Stimulated activated CD4-positive, alpha-beta T cell treated with anti-CD3 and anti-CD28 coated beads, Interleukin-1b, Interleukin-23, amount 100 ng/mL, for 1 hour (primary cell): ENCODE measurements around the gene TGM2.
"Not testable (repeated sequence)": the region's sequence is repeated elsewhere in the genome, so short reads cannot be mapped to it uniquely, and the experiment has no call there.

Experiments used
- DNase-seq, 2 donors: peaks; one replicate each; pipeline ENCODE4 v3.0.0-alpha.2; 2020; ENCODE audit warnings: low read depth in 2 of 2

TGM2 gene

DNA sequence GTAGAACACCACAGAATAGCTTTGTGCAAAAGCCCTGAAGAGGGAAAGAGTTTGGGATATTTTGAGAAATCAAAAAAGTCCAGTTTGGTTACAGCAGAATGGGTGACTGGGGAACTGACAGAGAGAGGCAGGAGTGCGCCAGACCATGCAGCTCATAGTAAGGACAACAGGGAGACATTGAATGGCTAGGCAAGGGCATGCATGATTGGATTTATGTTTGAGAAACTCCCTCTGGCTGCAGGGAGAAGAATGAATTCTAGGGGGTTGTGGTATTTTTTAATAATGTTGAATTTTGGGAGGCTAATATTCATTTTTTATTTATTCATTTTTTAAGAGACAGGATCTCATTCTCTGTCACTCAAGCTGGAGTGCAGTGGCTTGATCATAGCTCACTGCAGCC is 49.9 kb downstream of the TGM2 start:
- no peak for DNase-seq

GRCh38 chr20:38114353-38114791 is 50.7 kb downstream of the TGM2 start:
- no peak for DNase-seq

GRCh38 chr20:38113401-38114325 is 51.4 kb downstream of the TGM2 start:
- DNase-seq = no peak

GRCh38 chr20:38112930-38113294 is 52.2 kb downstream of the TGM2 start:
- DNase-seq = no peak

- no peak for DNase-seq
Observed at GRCh38 chr20:38112261-38112929, 52.7 kb downstream of the TGM2 start.

- no peak for DNase-seq
Observed at GRCh38 chr20:38111366-38112232, 53.5 kb downstream of the TGM2 start.

GRCh38 chr20:38110525-38111178 is 54.4 kb downstream of the TGM2 start:
- no peak for DNase-seq

GRCh38 chr20:38109591-38110524 is 55.2 kb downstream of the TGM2 start:
- no peak for DNase-seq

- no peak for DNase-seq
Observed at GRCh38 chr20:38108986-38109541, 56.0 kb downstream of the TGM2 start.

GRCh38 chr20:38108438-38108985 is 56.6 kb downstream of the TGM2 start:
- DNase-seq = no peak

- not testable (repeated sequence) for DNase-seq
Observed at GRCh38 chr20:38107916-38108315, 57.2 kb downstream of the TGM2 start.

GRCh38 chr20:38107386-38107785 is 57.7 kb downstream of the TGM2 start:
- DNase-seq = not testable (repeated sequence)

- no peak for DNase-seq
Observed at GRCh38 chr20:38106461-38106860, 58.6 kb downstream of the TGM2 start.

GRCh38 chr20:38104285-38104684 is 60.8 kb downstream of the TGM2 start:
- DNase-seq = no peak

- DNase-seq = not testable (repeated sequence)
Observed at GRCh38 chr20:38102206-38102605, 62.9 kb downstream of the TGM2 start.

DNA sequence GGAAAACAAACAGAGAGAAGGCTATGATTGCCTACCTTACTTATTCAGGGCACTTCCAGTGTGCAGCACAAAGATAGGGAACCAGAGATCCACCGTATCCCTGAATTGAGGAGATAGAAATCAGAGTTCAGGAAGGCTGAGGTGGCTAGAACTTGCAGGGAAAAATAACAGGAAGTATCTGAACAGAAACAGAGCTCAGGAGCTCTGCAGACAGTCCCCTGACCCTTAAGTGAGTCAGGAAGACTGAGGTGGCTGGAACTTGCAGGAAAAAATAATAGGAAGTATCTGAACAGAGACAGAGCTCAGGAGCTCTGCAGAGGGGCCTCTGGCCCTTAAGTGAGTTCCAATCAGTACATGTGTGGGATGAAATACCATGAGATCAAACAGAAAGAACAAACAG is 66.1 kb downstream of the TGM2 start:
- DNase-seq = no peak

GRCh38 chr20:38095017-38095686 is 69.9 kb downstream of the TGM2 start:
- DNase-seq = no peak

- no peak for DNase-seq
Observed at GRCh38 chr20:38094373-38094891, 70.6 kb downstream of the TGM2 start.

DNA sequence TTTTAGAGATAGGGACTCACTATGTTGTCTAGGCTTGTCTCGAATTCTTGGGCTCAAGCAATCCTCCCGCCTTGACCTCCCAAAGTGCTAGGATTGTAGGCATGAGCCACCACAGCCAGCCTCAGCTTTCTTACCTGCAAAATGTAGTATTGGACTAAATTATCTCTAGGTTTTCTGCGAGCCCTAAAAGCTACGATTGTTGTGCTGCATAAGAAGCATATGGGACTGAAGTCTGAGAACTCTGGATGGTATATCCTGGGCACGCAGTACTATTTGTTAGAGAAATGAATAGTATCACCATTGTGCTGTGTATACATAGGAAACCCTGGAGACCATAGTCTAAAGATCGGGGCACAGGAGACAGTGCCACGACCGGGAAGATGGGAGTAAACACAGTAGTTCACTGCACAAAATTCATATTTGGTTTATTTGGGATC is 71.4 kb downstream of the TGM2 start:
- no peak for DNase-seq
